Spleen (tissue), 11 donors: ENCODE measurements around the gene SPINDOC. TPM values are rescaled to one million over a fixed set of nuclear protein-coding genes. Genes with fewer than 3 reads are reported as not detected.
A peak's percentile ranks its signal among the peaks of the same experiment; 100 is the strongest.

Source experiments
- DNase-seq: peaks from one replicate; pipeline ENCODE4 v3.0.0-alpha.2; 2020
- H3K27ac ChIP-seq, 8 donors: fragments of 200-600 bp; sonication (generic) in 7 of 8; 1 replicate in 4 of 8; 2 replicates in 4 of 8; pipeline versions ENCODE4 v1.5.0 to v1.8.0; 2016 to 2021; ENCODE audit warnings: inconsistent platforms in 4 of 8, mild to moderate bottlenecking in 4 of 8, moderate library complexity in 1 of 8
- H3K27me3 ChIP-seq, 7 donors: fragments of 200-600 bp; sonication (generic) in 6 of 7; replicated peaks in 1 of 7; 1 replicate in 4 of 7; 2 replicates in 3 of 7; pipeline versions ENCODE4 v1.5.0 to v1.8.0; 2016 to 2021; ENCODE audit warnings: inconsistent platforms in 3 of 7, mild to moderate bottlenecking in 1 of 7
- H3K36me3 ChIP-seq, 6 donors: fragments of 200-600 bp; sonication (generic) in 5 of 6; 1 replicate in 4 of 6; 2 replicates in 2 of 6; pipeline versions ENCODE4 v1.5.0 to v1.8.0; 2016 to 2021; ENCODE audit warnings: inconsistent platforms in 2 of 6
- H3K4me1 ChIP-seq, 6 donors: fragments of 200-600 bp; sonication (generic) in 5 of 6; 1 replicate in 3 of 6; 2 replicates in 3 of 6; pipeline versions ENCODE4 v1.5.0 to v1.8.0; 2016 to 2021; ENCODE audit warnings: inconsistent platforms in 3 of 6
- H3K4me3 ChIP-seq, 8 donors: fragments of 200-600 bp; sonication (generic) in 7 of 8; 1 replicate in 4 of 8; 2 replicates in 4 of 8; pipeline versions ENCODE4 v1.5.0 to v1.8.0; 2016 to 2021; ENCODE audit warnings: inconsistent platforms in 4 of 8, mild to moderate bottlenecking in 4 of 8, moderate library complexity in 2 of 8
- H3K9me3 ChIP-seq, 8 donors: fragments of 200-600 bp; sonication (generic) in 7 of 8; 1 replicate in 4 of 8; 2 replicates in 4 of 8; pipeline versions ENCODE4 v1.5.0 to v1.8.0; 2016 to 2021; ENCODE audit warnings: inconsistent platforms in 4 of 8
- CTCF ChIP-seq, 11 experiments: fragments of 200-600 bp in 7 of 11; fragments of 450-650 bp in 4 of 11; sonication (generic) in 4 of 11; IDR thresholded peaks in 8 of 11; conservative IDR thresholded peaks in 3 of 11; 1 replicate in 7 of 11; 2 replicates in 4 of 11; pipeline versions ENCODE4 v1.4.0 to v1.8.0; 2016 to 2021; ENCODE audit warnings: antibody characterized with exemption in 11 of 11, inconsistent platforms in 4 of 11, mild to moderate bottlenecking in 1 of 11
- POLR2A ChIP-seq, 3 donors: fragments of 450-650 bp; IDR thresholded peaks; one replicate each; pipeline ENCODE4 v1.5.1; 2017; ENCODE audit warnings: antibody characterized with exemption in 3 of 3, mild to moderate bottlenecking in 1 of 3
- POLR2AphosphoS5 ChIP-seq, 3 donors: sonication (generic); formaldehyde crosslinking; IDR thresholded peaks; one replicate each; pipeline ENCODE4 v1.5.1; 2017; ENCODE audit warnings: antibody characterized with exemption in 3 of 3
- WGBS, 5 donors: extraction: QIAGEN DNeasy Blood & Tissue Kit in 3 of 5; methylation state at CpG; one replicate each; pipeline versions ENCODE4 v1.1.5 to v1.1.7; 2013 to 2018; 5-methylcytosine and 5-hydroxymethylcytosine counted together
- intact Hi-C: fragments of 100-400 bp; cut with DNase I; formaldehyde crosslinking; loops from one replicate; pipeline ENCODE4 v1.15.0; 2023; ENCODE audit warnings: low total_unique reads
- polyA plus RNA-seq, 3 donors: library from polyadenylated mRNA; stranded (reverse); fragments of 200-250 nt; gene quantifications; one replicate each; pipeline ENCODE4 v1.2.1, GENCODE V29; 2013
- total RNA-seq, 7 donors: library from RNA; depleted of rRNA in 3 of 7; stranded (reverse); fragments of >200 nt in 3 of 7; fragmentation: NEBNext Ultra II Directional in 4 of 7; extraction: Animal tissue kit (Norgen Biotek cat#: 25700) in 4 of 7; gene quantifications; one replicate each; pipeline versions ENCODE4 v1.1.0 to v1.2.1, GENCODE V29; 2016 to 2021
- donor health status: healthy with polysubstance abuse.
- donor health status: DM: no; HTN: no; CAD: no; lungs with moderate emphysema.
- donor health status: DM: no; HTN: no; CAD: no.
- donor health status: Bipolar disorder and iron deficiency.
- donor health status: healthy.
- donor health status: DM: no; HTN: no; CAD: no.
- donor health status: DM: yes; HTN: yes; CAD: no.

SPINDOC gene
- total and polyA plus RNA-seq, 10 donors: 5.1 to 16.8 (median 13.3) TPM

GRCh38 chr11:63833048-63833447 lies 19.8 kb downstream of the SPINDOC start:
- 90 to 100% (median 97%) methylated on average over 2 of the region's 2 CpGs for WGBS, 5 donors
- Histone ChIP-seq H3K27me3 (no peaks in the 10 kb centered on the region), H3K9me3 (no peaks in the 10 kb centered on the region), H3K4me1 (peaks cover 9 to 23% (median 13%) of the 10 kb centered on the region in 6 donors), H3K27ac (no peak overlapping the region), H3K4me3 (no peak overlapping the region), H3K36me3 (peaks cover 0 to 15% (median 0%) of the 10 kb centered on the region in 6 donors)
- DNase-seq: no peak
- TF ChIP-seq POLR2A (IDR thresholded peaks at IDR 0.05) (no peak), CTCF (IDR thresholded peaks at IDR 0.05 in 8 of 11, conservative IDR thresholded peaks at IDR 0.05 in 3 of 11) (no peak), POLR2AphosphoS5 (IDR thresholded peaks at IDR 0.05) (no peak)
- intact Hi-C loops: no loop called here

GRCh38 chr11:63834535-63835157 lies 21.4 kb downstream of the SPINDOC start:
- intact Hi-C loops: loop anchor here (5.0 kb wide), 1 partner anchor 313 kb away; no protein-coding TSS in a partner anchor
- 85 to 92% (median 89%) methylated on average over 12 of the region's 12 CpGs for WGBS, 5 donors
- no peak for DNase-seq
- Histone ChIP-seq H3K4me3 (no peak overlapping the region), H3K4me1 (peaks cover 12 to 28% (median 17%) of the 10 kb centered on the region in 6 donors), H3K27me3 (no peaks in the 10 kb centered on the region), H3K27ac (no peak overlapping the region), H3K9me3 (no peaks in the 10 kb centered on the region), H3K36me3 (no peaks in the 10 kb centered on the region)
- TF ChIP-seq CTCF (IDR thresholded peaks at IDR 0.05 in 8 of 11, conservative IDR thresholded peaks at IDR 0.05 in 3 of 11): no peak
- TF ChIP-seq POLR2A (IDR thresholded peaks at IDR 0.05): no peak
- TF ChIP-seq POLR2AphosphoS5 (IDR thresholded peaks at IDR 0.05): no peak

- no peaks in the 10 kb centered on the region for H3K27me3 ChIP-seq
- WGBS, 5 donors: 85 to 90% (median 88%) methylated on average over 6 of the region's 6 CpGs
- TF ChIP-seq POLR2A (IDR thresholded peaks at IDR 0.05) (no peak), POLR2AphosphoS5 (IDR thresholded peaks at IDR 0.05) (no peak), CTCF (IDR thresholded peaks at IDR 0.05 in 8 of 11, conservative IDR thresholded peaks at IDR 0.05 in 3 of 11) (no peak)
- no peaks in the 10 kb centered on the region for H3K9me3 ChIP-seq
- peaks cover 12 to 32% (median 19%) of the 10 kb centered on the region in 6 donors for H3K4me1 ChIP-seq
- no peak for DNase-seq
- no peak overlapping the region for H3K4me3 ChIP-seq
- no peaks in the 10 kb centered on the region for H3K36me3 ChIP-seq
- no peak overlapping the region for H3K27ac ChIP-seq
- intact Hi-C loops: loop anchor here (5.0 kb wide), 1 partner anchor 312 kb away; no protein-coding TSS in a partner anchor
Measured at GRCh38 chr11:63835158-63835545, 21.9 kb downstream of the SPINDOC start.

- peaks cover 27 to 52% (median 38%) of the 10 kb centered on the region in 6 donors for H3K4me1 ChIP-seq
- intact Hi-C loops: loop anchor here (2.0 to 5.0 kb wide), 2 partner anchors 104 to 310 kb away; no protein-coding TSS in a partner anchor
- peak; percentile 81 for DNase-seq
- TF ChIP-seq POLR2AphosphoS5 (IDR thresholded peaks at IDR 0.05) (peak in 1 of 3 donors; percentile 60), CTCF (IDR thresholded peaks at IDR 0.05 in 8 of 11, conservative IDR thresholded peaks at IDR 0.05 in 3 of 11) (peak; percentile 81 to 97 (median 93)), POLR2A (IDR thresholded peaks at IDR 0.05) (no peak)
- peak overlapping the region in 1 of 8 donors; percentile 89 for H3K4me3 ChIP-seq
- 8 to 16% (median 10%) methylated on average over 5 of the region's 5 CpGs for WGBS, 5 donors
- H3K27me3 ChIP-seq: no peaks in the 10 kb centered on the region
- H3K27ac ChIP-seq: peak overlapping the region; percentile 85 to 99 (median 96)
- no peaks in the 10 kb centered on the region for H3K9me3 ChIP-seq
- peaks cover 0 to 12% (median 4%) of the 10 kb centered on the region in 6 donors for H3K36me3 ChIP-seq
Measured at GRCh38 chr11:63837027-63837688, 23.9 kb downstream of the SPINDOC start.
